Cardiac fibroblast (primary cell): ENCODE measurements around the gene CRTAC1.

ENCODE experiments used
- DNase-seq, 2 donors: peaks; one replicate each; pipeline versions ENCODE4 v3.0.0 to v3.0.0-alpha.2; 2010; ENCODE audit warnings: low read depth in 2 of 2
- H3K4me3 ChIP-seq, 2 donors: replicated peaks in 1 of 2; 1 replicate in 1 of 2; 2 replicates in 1 of 2; pipeline ENCODE4 v1.5.1; 2011; ENCODE audit warnings: low read depth in 2 of 2, low read length in 2 of 2, mild to moderate bottlenecking in 2 of 2, moderate library complexity in 1 of 2
- TF ChIP-seq, protein P1 (sequence below): IDR thresholded peaks from one replicate; pipeline ENCODE4 v1.5.1; 2011; ENCODE audit warnings: low read depth, mild to moderate bottlenecking, low read length, inconsistent platforms

Gene CRTAC1

DNA sequence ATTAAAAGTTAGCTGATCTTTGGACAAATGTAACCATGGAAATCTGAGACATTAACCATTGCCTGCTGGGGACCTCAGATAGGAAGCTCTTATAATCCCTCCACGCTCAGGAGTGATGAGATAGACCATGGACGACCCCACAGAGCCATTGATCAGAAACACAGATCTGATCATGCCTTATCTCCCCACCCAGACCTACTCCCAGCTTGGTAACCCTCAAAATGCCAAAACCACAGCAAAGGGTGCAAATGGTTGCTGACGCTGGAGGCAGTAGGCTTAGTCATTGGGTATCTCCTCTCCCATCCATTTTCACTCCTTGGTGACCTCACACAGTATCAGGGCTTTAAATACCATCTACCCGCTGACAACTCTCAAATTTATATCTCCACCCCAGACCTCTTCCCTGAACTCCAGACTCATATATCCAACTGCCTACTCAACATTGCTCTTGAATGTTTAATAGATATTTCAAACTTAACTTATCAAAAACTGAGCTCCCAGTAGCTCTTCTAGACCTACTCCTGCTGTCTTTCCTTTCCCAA lies 60.8 kb downstream of the CRTAC1 start:
- DNase-seq = no peak
- TF ChIP-seq, protein P1, sequence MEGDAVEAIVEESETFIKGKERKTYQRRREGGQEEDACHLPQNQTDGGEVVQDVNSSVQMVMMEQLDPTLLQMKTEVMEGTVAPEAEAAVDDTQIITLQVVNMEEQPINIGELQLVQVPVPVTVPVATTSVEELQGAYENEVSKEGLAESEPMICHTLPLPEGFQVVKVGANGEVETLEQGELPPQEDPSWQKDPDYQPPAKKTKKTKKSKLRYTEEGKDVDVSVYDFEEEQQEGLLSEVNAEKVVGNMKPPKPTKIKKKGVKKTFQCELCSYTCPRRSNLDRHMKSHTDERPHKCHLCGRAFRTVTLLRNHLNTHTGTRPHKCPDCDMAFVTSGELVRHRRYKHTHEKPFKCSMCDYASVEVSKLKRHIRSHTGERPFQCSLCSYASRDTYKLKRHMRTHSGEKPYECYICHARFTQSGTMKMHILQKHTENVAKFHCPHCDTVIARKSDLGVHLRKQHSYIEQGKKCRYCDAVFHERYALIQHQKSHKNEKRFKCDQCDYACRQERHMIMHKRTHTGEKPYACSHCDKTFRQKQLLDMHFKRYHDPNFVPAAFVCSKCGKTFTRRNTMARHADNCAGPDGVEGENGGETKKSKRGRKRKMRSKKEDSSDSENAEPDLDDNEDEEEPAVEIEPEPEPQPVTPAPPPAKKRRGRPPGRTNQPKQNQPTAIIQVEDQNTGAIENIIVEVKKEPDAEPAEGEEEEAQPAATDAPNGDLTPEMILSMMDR = no peak

DNA sequence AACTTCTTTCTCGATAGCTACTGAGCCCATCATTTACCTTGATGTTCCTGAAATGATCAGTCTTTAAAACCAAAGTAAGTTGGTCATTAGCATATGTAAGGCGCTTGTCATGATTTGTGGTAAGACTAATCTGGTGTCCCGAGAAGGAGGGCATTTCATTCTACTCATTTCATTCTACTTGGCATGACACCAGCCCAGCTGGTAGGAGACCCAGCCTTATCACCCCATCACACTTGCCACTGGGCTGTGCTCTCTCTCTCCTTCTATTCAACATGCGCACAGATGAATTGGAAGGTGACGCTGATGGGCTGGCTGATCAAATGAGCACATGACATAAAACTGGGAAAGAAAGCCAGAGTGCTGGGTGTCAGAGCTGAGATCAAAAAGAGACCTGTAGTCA lies 65.7 kb downstream of the CRTAC1 start:
- TF ChIP-seq, protein P1 = no peak
- DNase-seq = no peak
- H3K4me3 ChIP-seq = no peak overlapping the region

More for the DNA sequence above, 60.8 kb downstream of the CRTAC1 start:
- no peak overlapping the region for H3K4me3 ChIP-seq

DNA sequence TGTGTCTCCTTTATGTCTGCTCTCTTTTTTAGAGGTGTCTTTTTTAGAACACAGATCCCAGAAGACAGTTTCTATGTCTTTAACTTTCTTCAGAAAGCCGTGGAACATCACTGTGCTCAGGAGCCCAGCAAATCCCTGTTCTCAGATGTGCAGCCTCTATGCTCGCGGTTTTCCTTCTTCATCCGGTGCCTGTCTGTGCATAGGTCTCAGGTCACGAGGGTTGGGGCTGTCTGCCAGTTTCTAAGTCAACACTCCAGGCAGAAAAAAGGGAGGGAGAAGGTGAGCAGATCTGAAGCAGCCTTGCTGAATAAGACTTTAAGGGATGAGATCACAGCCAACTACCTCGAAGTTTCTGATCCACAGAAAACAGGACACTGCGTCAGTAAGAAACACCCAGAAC lies 68.5 kb downstream of the CRTAC1 start:
- no peak overlapping the region for H3K4me3 ChIP-seq
- TF ChIP-seq, protein P1 = no peak
- DNase-seq = no peak

DNA sequence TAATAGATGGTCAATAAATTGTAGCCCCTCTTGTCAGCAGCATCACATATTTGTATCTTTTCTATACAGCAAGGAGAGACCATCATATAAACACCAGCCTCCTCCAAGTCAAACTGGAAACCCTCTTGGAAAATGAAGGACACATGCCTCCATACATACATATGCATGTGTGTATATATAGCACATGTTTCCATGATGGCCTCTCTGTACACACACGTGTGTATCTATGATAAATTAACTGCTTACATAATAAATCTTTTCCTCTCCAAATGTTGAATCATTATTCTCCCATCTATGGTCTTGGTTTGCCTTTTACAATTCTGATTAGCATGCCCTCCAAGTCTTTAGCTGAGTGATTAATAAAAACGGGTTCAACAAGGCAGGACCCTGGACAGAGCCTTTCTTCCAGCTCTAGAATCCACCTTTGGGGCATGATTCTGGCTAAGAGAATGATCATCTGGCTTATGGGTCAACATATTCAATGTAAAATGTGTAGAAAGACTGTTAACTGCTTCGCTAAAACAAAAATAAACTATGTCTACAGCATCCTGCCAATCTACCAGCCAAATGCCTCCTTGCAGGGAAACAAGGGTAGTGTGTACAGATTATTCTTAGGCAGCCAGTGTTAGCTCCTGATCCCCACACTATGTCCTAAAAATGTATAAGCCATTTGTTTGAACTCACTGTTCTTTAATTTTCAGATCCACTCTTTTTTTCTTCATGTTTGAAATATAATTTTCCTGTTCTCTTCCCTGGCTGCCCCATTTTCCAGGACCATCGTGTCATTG lies 70.0 kb downstream of the CRTAC1 start:
- TF ChIP-seq, protein P1 = no peak
- no peak for DNase-seq
- no peak overlapping the region for H3K4me3 ChIP-seq

DNA sequence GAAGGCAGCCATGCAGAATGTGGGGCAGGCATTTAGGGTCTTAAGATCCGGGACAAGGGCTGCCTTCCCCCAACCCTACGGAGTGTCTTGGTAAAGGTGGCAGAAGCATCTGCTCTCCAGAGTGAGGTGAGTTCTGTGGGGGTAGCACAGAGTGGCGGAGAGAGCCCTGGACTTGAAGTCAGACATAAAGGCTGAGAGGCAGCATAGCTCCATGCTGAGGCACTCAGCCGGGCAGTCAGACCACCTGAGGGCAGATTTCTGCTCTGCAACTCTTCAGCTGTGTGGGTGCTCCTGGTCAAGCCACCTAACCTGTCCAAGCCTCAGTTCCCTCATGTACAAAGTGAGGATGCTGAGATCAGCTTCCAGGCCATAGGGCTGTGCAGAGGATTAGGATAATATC lies 81.0 kb downstream of the CRTAC1 start:
- H3K4me3 ChIP-seq = no peak overlapping the region
- no peak for DNase-seq
- TF ChIP-seq, protein P1 = no peak

DNA sequence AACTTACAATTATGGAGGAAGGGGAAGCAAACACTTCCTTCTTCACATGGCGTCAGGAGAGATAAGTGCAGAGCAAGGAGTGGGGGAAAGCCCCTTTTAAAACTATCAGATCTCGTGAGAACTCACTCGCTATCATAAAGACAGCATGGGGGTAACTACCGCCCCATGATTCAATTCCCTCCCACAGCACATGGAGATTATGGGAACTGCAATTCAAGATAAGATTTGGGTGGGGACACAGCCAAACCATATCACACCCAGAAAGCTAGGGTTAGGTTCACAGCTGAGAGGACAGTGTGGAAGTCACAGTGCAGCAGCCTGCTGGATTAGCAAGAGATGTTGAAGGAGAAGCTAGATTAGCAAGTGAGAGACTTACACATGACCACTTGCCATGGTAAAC lies 81.6 kb downstream of the CRTAC1 start:
- DNase-seq = no peak
- TF ChIP-seq, protein P1 = no peak
- no peak overlapping the region for H3K4me3 ChIP-seq
